HG02981 (cell line): Measurements from ENCODE around the gene PLA2G4C.

Experiments
- ATAC-seq: cut with Tn5 transposase; IDR thresholded peaks from one replicate; pipeline ENCODE4 v1.9.1; 2021; ENCODE audit warnings: mild to moderate bottlenecking, moderate library complexity; ENCODE audit not compliant: unreplicated experiment

PLA2G4C gene

GRCh38 chr19:48110350-48110966 lies at the start of gene PLA2G4C:
PLA2G4C (minus strand) TSS chr19:48110817; CDS start chr19:48106529, 4,288 bp downstream.
- ATAC-seq = peak; percentile 40

GRCh38 chr19:48158210-48158790 lies 47.7 kb upstream of the PLA2G4C start:
- ATAC-seq = no peak

DNA sequence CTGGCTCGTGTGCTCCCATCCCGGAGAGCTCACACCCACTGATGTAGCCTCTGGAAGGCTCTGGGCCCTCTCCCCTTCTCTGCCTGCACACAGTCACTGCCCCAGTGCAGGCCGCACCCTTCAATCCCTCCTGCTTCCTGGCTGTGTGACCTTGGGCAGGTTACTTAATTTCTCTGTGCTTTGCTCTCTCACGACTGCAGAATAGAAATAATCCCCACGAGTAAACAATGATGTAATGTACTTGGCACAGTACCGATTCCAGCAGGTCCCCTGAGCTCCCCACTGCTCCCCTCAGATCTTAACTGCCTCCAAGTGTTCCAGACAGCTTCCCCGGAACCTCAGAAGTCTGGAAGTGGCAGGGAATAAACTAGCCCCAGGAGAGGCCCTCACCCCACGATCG lies 43.4 kb upstream of the PLA2G4C start:
- ATAC-seq = no peak

GRCh38 chr19:48152551-48152950 lies 41.9 kb upstream of the PLA2G4C start:
- ATAC-seq = no peak

- ATAC-seq = no peak
Measured at GRCh38 chr19:48149430-48149829, 38.8 kb upstream of the PLA2G4C start.

GRCh38 chr19:48148576-48148975 lies 38.0 kb upstream of the PLA2G4C start:
- no peak for ATAC-seq

- no peak for ATAC-seq
Measured at GRCh38 chr19:48147597-48148175, 37.1 kb upstream of the PLA2G4C start.

DNA sequence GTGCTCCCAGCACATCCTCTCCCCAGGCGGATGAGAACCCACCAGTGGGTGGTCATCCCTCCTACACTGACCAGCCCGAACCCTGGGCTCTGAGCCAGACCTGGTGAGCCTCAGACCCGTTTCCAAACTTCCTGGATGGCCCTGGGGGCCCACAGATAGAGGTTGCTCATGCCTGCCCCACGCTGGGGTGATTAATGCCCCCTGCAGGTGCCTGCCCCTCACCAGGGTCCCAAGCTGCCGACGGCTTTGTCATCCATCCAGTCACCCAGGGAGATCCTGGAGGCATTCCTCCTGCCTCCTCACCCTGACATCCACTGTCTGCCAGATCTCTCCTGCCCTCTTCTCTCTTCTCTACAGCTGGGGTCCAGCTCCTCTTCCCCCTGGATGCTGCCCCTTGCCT lies 28.4 kb upstream of the PLA2G4C start:
- ATAC-seq = no peak

DNA sequence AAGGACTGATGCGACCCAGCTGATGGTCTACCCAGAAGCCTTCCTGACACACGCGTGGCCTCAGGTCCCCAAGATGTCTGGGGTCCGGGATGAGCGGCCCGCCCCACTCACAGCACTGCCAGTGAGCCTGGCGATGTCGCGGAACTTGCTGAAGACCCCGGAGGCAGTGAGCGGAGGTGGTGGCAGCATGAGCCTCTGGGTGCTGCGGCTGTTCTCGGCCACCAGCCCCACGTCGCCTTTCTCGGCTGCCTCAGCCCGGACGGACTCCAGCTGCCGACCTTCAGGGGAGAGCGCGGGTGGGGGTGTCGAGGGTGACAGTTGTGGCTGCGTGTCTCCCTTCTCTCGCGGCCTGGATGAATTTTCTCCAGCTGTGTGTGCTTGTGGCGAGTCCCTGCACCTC lies 26.8 kb upstream of the PLA2G4C start:
- ATAC-seq = no peak

DNA sequence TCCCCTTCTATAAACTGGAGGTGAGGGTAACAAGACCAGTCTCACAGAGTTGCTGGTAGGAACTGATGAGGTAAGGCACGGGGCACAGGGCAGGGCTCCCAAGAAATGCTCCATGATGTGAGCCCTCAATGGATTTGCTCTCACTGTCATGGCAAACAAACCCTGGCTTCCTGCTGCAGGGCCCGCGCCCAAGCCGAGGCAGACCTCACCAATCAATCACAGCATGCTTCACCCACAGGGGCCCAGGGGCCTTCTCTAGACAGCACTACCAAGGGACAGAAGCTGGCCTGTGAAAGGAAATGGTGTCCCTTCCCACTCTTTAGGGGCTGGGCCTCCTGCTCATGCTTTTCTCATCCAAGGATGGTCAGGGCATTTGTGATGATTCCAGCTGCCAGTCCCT lies 25.9 kb upstream of the PLA2G4C start:
- ATAC-seq = no peak

DNA sequence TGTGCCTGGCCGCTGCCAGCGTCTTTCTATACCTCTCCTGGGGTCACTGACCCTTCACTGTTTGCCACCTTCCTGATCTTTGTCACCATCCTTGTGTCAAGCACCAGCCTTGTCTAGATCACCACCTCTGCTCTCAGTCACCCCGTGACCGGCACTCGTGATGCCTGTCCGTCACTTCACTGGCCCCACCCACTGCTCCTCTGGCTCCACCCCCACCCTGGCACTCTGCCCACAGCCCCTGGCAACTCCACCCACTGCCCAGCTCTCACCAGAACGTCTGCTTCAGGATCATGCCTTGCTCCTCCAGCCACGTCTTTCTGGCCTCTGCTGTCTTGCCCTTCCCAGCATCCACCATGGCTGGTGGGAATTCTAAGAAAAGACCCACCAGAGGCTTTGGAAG lies 24.8 kb upstream of the PLA2G4C start:
- no peak for ATAC-seq

DNA sequence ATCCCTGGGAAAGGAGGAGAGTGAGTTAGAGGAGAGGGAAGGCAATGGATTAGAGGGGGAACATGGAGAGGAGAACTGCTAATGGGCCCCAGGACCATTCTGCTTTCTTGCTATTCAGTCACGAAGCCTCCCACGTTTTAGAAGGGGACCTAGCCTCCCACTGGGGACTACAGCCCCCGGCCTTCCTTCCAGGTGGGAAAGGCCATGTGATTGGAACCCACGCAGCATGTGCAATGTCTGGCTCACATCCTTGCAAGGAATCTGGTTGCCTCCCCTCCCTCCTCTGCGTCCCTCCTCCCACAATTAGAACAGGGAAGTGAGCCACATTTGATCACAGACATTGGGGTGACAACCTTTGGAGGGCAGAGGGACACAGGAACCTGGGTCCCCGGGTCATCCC lies 22.5 kb upstream of the PLA2G4C start:
- ATAC-seq = no peak

GRCh38 chr19:48127561-48127960 lies 16.9 kb upstream of the PLA2G4C start:
- ATAC-seq = no peak

- no peak for ATAC-seq
Measured at GRCh38 chr19:48123907-48124651, 13.5 kb upstream of the PLA2G4C start.

DNA sequence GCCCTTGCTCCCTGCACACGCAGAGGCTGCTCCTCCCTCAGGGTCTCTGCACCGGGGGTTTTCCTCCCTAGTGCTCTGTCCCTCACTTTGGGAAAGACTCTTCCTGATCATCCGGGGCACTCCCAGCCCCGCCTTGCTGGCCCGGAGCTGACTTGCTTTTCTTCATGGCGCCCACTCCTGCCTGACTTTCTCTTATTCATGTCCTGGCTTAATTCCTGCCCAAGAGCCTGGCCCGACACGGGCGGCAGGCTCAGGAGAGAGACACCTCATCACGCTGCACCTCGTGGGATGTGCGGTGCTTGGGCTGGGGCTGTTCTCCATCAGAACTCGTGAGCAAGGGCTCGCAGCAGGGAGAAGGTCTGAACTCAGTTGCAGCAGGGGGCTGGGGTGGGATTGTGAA lies 11.8 kb upstream of the PLA2G4C start:
- no peak for ATAC-seq

- ATAC-seq = peak; percentile 54
Measured at GRCh38 chr19:48121909-48122371, 11.3 kb upstream of the PLA2G4C start.

DNA sequence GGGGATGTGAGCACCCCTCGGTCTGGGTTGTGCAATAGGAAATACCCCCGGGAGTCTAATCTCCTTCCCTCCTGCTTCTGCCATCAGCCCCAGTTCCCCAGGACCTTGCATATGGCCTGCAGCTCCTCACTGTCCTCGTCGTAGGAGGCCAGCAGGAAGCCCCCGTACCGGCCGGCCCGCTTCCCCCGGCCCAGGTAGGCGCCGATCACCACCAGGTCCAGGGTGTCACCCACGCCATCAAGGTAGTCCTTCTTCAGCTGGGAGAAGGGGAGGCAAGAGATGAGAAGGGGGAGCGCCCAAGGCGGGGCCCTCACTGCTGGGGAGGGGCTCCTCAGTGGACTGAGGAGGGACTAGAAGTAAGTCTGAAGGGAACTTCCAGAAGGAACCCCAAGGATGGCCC lies 10.4 kb upstream of the PLA2G4C start:
- ATAC-seq = no peak

GRCh38 chr19:48120505-48120904 lies 9.9 kb upstream of the PLA2G4C start:
- ATAC-seq = no peak

DNA sequence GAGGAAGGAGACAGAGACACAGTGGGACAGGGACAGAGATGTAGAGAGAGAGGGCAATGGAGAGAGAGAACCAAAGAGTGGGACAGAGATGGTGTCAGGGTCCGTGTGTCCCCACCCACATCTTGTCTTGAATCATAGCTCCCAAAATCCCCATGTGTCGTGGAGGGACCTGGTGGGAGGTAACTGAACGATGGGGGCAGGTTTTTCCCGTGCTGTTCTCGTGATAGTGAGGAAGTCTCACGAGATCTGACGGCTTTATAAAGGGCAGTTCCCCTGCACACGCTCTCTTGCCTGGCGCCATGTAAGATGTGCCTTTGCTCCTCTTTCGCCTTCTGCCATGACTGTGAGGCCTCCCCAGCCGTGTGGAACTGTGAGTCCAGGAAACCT lies 7.5 kb upstream of the PLA2G4C start:
- ATAC-seq = no peak

GRCh38 chr19:48117515-48118130 lies 7.0 kb upstream of the PLA2G4C start:
- no peak for ATAC-seq

GRCh38 chr19:48113190-48113917 lies 2.7 kb upstream of the PLA2G4C start:
- no peak for ATAC-seq
